Endodermal cell (in vitro differentiated cells): ENCODE results near the gene LRRFIP1. TPM values are rescaled to one million over a fixed set of nuclear protein-coding genes. Genes with fewer than 3 reads are reported as not detected.

Source experiments
- DNase-seq: peaks from one replicate; pipeline ENCODE4 v3.0.0-alpha.2; 2017
- H3K27ac ChIP-seq: 2 replicates; pipeline ENCODE4 v1.5.1; 2013; ENCODE audit warnings: mild to moderate bottlenecking, low read depth, low read length, moderate library complexity
- H3K27me3 ChIP-seq: 2 replicates; pipeline ENCODE4 v1.6.1; 2013; ENCODE audit warnings: mild to moderate bottlenecking, low read length, moderate library complexity; ENCODE audit not compliant: insufficient read depth, control insufficient read depth, poor library complexity, severe bottlenecking
- H3K36me3 ChIP-seq: 2 replicates; pipeline ENCODE4 v1.7.0; 2013; ENCODE audit warnings: mild to moderate bottlenecking, low read length, moderate library complexity; ENCODE audit not compliant: control insufficient read depth, insufficient read depth
- H3K4me1 ChIP-seq: one replicate; pipeline ENCODE4 v1.7.0; 2013; ENCODE audit warnings: low read length; ENCODE audit not compliant: control insufficient read depth, insufficient read depth
- H3K4me3 ChIP-seq: 2 replicates; pipeline ENCODE4 v1.5.1; 2013; ENCODE audit warnings: mild to moderate bottlenecking, low read length, moderate library complexity
- H3K9ac ChIP-seq: 2 replicates; pipeline ENCODE4 v1.6.1; 2013; ENCODE audit warnings: mild to moderate bottlenecking, low read length, moderate library complexity; ENCODE audit not compliant: poor library complexity, severe bottlenecking; ENCODE audit errors: extremely low read depth
- H3K9me3 ChIP-seq: 2 replicates; pipeline ENCODE4 v1.6.1; 2013; ENCODE audit warnings: mild to moderate bottlenecking, low read length, moderate library complexity; ENCODE audit not compliant: control insufficient read depth
- H3K27ac Mint-ChIP-seq: 2 replicates; pipeline ENCODE4 v1.8.0; 2020; ENCODE audit warnings: mixed read lengths
- H3K27me3 Mint-ChIP-seq: 2 replicates; pipeline ENCODE4 v1.8.0; 2021; ENCODE audit warnings: mild to moderate bottlenecking, mixed read lengths; ENCODE audit not compliant: insufficient read depth
- H3K36me3 Mint-ChIP-seq: 2 replicates; pipeline ENCODE4 v1.8.0; 2020; ENCODE audit warnings: low read depth, mixed read lengths
- H3K4me1 Mint-ChIP-seq: 2 replicates; pipeline ENCODE4 v1.8.0; 2020; ENCODE audit warnings: mixed read lengths
- H3K4me3 Mint-ChIP-seq: 2 replicates; pipeline ENCODE4 v1.8.0; 2020; ENCODE audit warnings: mild to moderate bottlenecking, moderate library complexity, mixed read lengths
- H3K9me3 Mint-ChIP-seq: 2 replicates; pipeline ENCODE4 v1.8.0; 2020; ENCODE audit warnings: mild to moderate bottlenecking, mixed read lengths
- WGBS, 2 experiments: methylation state at CpG; one replicate each; pipeline versions ENCODE4 v1.1.5 to v1.1.7; 2013; ENCODE audit warnings: missing lambda C conversion rate in 2 of 2, mixed read lengths in 1 of 2; ENCODE audit not compliant: insufficient coverage in 1 of 2, insufficient read length in 1 of 2; 5-methylcytosine and 5-hydroxymethylcytosine counted together
- total RNA-seq, 2 donors: library from RNA; stranded (reverse); fragmentation: NEBNext Ultra II Directional in 1 of 2; extraction: Animal tissue kit (Norgen Biotek cat#: 25700) in 1 of 2; gene quantifications; 2 replicates in 1 of 2; 3 replicates in 1 of 2; pipeline ENCODE4 v1.2.1, GENCODE V29; 2021
- TF ChIP-seq, protein P1 (sequence below): fragments of 200-600 bp; sonication (generic); conservative IDR thresholded peaks from 2 replicates; pipeline ENCODE4 v1.5.0; 2021; ENCODE audit warnings: antibody characterized with exemption, mild to moderate bottlenecking

The LRRFIP1 gene
- total RNA-seq, 2 donors from 2014 or later: 102 to 132 TPM

DNA sequence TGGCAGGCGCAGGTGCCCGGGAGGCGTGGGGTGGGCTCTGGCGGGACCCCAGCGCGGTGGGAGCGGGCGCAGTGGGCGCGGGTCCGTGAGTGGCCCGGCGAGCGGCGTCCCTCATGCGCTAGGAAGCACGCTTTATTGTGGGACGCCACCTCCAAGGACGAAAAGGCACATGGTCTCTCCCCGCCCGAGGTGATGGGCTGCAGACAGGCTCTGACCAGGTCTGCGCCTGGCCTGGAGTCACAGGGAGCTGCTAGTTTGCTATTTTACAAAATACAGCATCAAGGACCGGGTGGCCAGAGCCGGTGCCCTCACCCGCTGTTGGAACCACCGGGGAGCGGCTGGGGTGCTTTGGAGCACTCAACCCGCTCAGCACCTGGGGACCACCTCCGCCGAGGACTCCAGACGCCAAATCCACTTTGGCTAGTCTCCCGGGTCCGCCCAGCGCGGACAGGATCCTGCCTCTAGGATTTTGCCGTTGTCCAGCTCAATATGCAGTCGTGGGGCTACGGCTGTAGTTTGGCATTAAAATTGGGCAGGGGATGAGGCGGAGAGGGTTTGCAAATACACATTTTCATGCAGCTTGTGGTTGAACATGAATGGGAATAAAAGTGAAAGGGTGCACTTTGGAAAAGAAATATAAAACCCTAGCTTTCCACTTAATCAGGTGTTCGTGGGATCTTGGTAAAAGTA lies 65.4 kb downstream of the LRRFIP1 start:
- Histone ChIP-seq H3K36me3 (peaks cover 14% of the 10 kb centered on the region), H3K9ac (peak overlapping the region; percentile 36), H3K9me3 (no peaks in the 10 kb centered on the region), H3K4me1 (peaks cover 4% of the 10 kb centered on the region), H3K27me3 (no peaks in the 10 kb centered on the region), H3K27ac (no peak overlapping the region), H3K4me3 (peak overlapping the region; percentile 88)
- H3K27me3 Mint-ChIP-seq: peaks cover 18% of the 10 kb centered on the region
- peaks cover 4% of the 10 kb centered on the region for H3K36me3 Mint-ChIP-seq
- TF ChIP-seq, protein P1, sequence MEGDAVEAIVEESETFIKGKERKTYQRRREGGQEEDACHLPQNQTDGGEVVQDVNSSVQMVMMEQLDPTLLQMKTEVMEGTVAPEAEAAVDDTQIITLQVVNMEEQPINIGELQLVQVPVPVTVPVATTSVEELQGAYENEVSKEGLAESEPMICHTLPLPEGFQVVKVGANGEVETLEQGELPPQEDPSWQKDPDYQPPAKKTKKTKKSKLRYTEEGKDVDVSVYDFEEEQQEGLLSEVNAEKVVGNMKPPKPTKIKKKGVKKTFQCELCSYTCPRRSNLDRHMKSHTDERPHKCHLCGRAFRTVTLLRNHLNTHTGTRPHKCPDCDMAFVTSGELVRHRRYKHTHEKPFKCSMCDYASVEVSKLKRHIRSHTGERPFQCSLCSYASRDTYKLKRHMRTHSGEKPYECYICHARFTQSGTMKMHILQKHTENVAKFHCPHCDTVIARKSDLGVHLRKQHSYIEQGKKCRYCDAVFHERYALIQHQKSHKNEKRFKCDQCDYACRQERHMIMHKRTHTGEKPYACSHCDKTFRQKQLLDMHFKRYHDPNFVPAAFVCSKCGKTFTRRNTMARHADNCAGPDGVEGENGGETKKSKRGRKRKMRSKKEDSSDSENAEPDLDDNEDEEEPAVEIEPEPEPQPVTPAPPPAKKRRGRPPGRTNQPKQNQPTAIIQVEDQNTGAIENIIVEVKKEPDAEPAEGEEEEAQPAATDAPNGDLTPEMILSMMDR: no peak
- WGBS, 2 experiments: 4 to 10% methylated on average over 15 to 39 of the region's 40 CpGs
- H3K9me3 Mint-ChIP-seq: no peaks in the 10 kb centered on the region
- peaks cover 33% of the 10 kb centered on the region for H3K4me1 Mint-ChIP-seq
- DNase-seq: peak; percentile 82
- peak overlapping the region; percentile 66 for H3K4me3 Mint-ChIP-seq
- no peak overlapping the region for H3K27ac Mint-ChIP-seq

DNA sequence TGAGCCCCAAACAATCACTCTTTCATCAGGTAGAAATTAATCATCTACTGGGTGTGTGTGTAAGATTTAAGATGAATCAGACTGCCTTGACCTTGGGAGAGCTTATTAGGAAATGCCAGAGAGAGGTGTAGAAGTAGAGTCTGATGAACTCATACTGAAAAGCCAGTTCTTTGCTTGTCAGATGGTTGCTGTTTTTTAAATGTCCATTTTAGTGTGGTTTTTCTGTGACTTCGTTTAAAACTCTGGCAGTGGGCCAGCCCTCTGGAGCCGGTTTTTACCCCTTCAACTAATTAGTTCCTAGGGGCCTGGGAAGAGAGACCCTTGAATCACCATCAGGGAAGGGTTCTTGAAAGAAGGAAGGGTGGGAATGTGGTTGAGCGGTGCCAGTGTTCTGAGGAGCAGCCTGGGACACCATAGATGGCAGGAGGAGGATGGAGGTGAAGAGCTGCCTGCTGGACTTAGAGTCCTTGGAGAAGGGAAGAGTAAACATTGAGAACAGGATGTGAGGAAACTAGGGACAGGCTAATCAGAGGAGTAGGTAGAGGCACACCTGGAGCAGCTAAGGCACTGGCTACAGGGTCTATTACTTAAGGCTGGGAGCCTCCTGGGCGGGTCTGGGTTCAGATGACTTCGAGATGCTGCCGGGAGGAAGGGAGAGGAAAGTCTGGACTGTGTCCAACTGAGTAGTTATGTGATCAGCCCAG lies 66.1 kb downstream of the LRRFIP1 start:
- peak overlapping the region; percentile 66 for H3K4me3 Mint-ChIP-seq
- H3K9me3 ChIP-seq: no peaks in the 10 kb centered on the region
- peaks cover 21% of the 10 kb centered on the region for H3K36me3 ChIP-seq
- 72 to 100% methylated on average over 2 to 6 of the region's 6 CpGs for WGBS, 2 experiments
- peaks cover 18% of the 10 kb centered on the region for H3K27me3 Mint-ChIP-seq
- H3K4me3 ChIP-seq: peak overlapping the region; percentile 88
- H3K27ac Mint-ChIP-seq: no peak overlapping the region
- peaks cover 33% of the 10 kb centered on the region for H3K4me1 Mint-ChIP-seq
- no peak for DNase-seq
- peak overlapping the region; percentile 36 for H3K9ac ChIP-seq
- TF ChIP-seq, protein P1: no peak
- H3K27me3 ChIP-seq: no peaks in the 10 kb centered on the region
- H3K36me3 Mint-ChIP-seq: peaks cover 4% of the 10 kb centered on the region
- H3K27ac ChIP-seq: no peak overlapping the region
- peaks cover 4% of the 10 kb centered on the region for H3K4me1 ChIP-seq
- H3K9me3 Mint-ChIP-seq: no peaks in the 10 kb centered on the region

DNA sequence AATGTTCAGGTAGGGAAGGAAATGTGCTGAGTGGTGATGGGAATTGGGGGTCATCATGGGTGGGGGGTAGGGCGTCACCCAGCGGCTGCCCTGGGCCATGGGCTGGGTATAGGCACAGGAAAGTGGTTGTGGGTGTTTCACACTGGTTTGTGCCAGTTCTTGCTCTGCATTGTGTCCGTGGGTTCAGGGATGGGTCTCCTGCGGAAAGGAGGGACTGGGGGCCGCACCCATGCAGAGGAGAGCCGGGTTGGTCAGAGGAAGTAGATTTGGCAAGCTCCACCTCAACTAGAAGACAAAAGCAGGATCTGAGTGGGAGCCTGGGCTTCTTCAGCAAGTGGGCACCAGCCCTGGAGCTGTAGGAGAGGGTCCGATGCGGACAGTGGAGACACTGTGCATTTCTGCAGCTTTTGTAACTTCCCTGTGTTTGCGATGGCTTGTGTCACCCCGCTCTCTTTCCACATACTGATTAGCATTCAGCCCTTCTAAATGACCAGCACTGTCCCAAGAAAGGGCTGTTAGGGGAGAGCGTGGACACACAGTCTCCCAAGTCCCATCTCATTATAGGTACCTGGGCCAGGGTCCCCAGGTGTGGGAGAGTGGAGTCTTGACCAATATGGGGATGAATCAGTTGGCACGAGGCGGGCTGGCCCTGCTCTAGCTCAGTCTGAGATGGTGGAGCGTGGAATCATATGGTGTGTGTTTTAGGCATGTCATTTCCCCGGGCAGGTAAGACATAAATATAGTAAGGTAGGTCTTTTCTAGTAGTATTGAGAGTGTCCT lies 67.2 kb downstream of the LRRFIP1 start:
- WGBS, 2 experiments: 93 to 100% methylated on average over 3 to 15 of the region's 15 CpGs
- no peak for DNase-seq
- H3K27ac ChIP-seq: no peak overlapping the region
- H3K9me3 ChIP-seq: no peaks in the 10 kb centered on the region
- H3K9ac ChIP-seq: no peak overlapping the region
- peaks cover 33% of the 10 kb centered on the region for H3K4me1 Mint-ChIP-seq
- H3K4me1 ChIP-seq: peaks cover 4% of the 10 kb centered on the region
- TF ChIP-seq, protein P1: no peak
- H3K27me3 ChIP-seq: no peaks in the 10 kb centered on the region
- H3K9me3 Mint-ChIP-seq: no peaks in the 10 kb centered on the region
- peaks cover 10% of the 10 kb centered on the region for H3K36me3 Mint-ChIP-seq
- peaks cover 16% of the 10 kb centered on the region for H3K27me3 Mint-ChIP-seq
- H3K36me3 ChIP-seq: peaks cover 22% of the 10 kb centered on the region
- H3K4me3 Mint-ChIP-seq: no peak overlapping the region
- H3K27ac Mint-ChIP-seq: no peak overlapping the region
- peak overlapping the region; percentile 88 for H3K4me3 ChIP-seq
